Effector CD4-positive, alpha-beta T cell (primary cell): ENCODE results near the gene SOX4.

ENCODE experiments used
- DNase-seq: peaks from one replicate; pipeline ENCODE4 v3.0.0-alpha.2; 2020

Gene SOX4

GRCh38 chr6:21615504-21615903 lies 22.0 kb downstream of the SOX4 start:
- DNase-seq, result no peak

GRCh38 chr6:21616005-21616404 lies 22.5 kb downstream of the SOX4 start:
- DNase-seq, result no peak

GRCh38 chr6:21625642-21626041 lies 32.1 kb downstream of the SOX4 start:
- DNase-seq, result no peak

GRCh38 chr6:21626756-21627155 lies 33.2 kb downstream of the SOX4 start:
- DNase-seq, result no peak

- DNase-seq, result no peak
Observed at GRCh38 chr6:21628160-21628559, 34.6 kb downstream of the SOX4 start.

- DNase-seq, result no peak
Observed at GRCh38 chr6:21633511-21634109, 40.1 kb downstream of the SOX4 start.

- no peak for DNase-seq
Observed at GRCh38 chr6:21634582-21634981, 41.0 kb downstream of the SOX4 start.

- DNase-seq, result no peak
Observed at GRCh38 chr6:21636876-21637275, 43.3 kb downstream of the SOX4 start.

- DNase-seq, result no peak
Observed at GRCh38 chr6:21639316-21639715, 45.8 kb downstream of the SOX4 start.
